ENCODE results near the gene ACSL3.
"Not testable (repeated sequence)": the region's sequence is repeated elsewhere in the genome, so short reads cannot be mapped to it uniquely, and the experiment has no call there.

ACSL3 gene

GRCh38 chr2:222979484-222979883 is 118.6 kb downstream of the ACSL3 start:
- no peak for DNase-seq

- peak; percentile 1 to 5 for DNase-seq
Observed at GRCh38 chr2:222982010-222982908, 121.4 kb downstream of the ACSL3 start.

GRCh38 chr2:222982909-222983265 is 122.1 kb downstream of the ACSL3 start:
- DNase-seq = no peak

- no peak for DNase-seq
Observed at GRCh38 chr2:222984908-222985307, 124.1 kb downstream of the ACSL3 start.

- no peak for DNase-seq
Observed at GRCh38 chr2:222989431-222989830, 128.6 kb downstream of the ACSL3 start.

GRCh38 chr2:222990206-222990605 is 129.4 kb downstream of the ACSL3 start:
- DNase-seq = not testable (repeated sequence)

GRCh38 chr2:222992137-222992536 is 131.3 kb downstream of the ACSL3 start:
- no peak for DNase-seq

Data from Kasumi-1 (cell line).